ENCODE measurements around the gene KIAA0753.

- TF ChIP-seq, protein P1, sequence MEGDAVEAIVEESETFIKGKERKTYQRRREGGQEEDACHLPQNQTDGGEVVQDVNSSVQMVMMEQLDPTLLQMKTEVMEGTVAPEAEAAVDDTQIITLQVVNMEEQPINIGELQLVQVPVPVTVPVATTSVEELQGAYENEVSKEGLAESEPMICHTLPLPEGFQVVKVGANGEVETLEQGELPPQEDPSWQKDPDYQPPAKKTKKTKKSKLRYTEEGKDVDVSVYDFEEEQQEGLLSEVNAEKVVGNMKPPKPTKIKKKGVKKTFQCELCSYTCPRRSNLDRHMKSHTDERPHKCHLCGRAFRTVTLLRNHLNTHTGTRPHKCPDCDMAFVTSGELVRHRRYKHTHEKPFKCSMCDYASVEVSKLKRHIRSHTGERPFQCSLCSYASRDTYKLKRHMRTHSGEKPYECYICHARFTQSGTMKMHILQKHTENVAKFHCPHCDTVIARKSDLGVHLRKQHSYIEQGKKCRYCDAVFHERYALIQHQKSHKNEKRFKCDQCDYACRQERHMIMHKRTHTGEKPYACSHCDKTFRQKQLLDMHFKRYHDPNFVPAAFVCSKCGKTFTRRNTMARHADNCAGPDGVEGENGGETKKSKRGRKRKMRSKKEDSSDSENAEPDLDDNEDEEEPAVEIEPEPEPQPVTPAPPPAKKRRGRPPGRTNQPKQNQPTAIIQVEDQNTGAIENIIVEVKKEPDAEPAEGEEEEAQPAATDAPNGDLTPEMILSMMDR (IDR thresholded peaks at IDR 0.05) = no peak
- TF ChIP-seq EP300 (IDR thresholded peaks at IDR 0.05) = no peak
Measured at GRCh38 chr17:6578491-6578890, 62.0 kb downstream of the KIAA0753 start.
